HS-5 (cell line): ENCODE data around the gene PCSK5.

Source experiments
- DNase-seq: peaks from one replicate; pipeline ENCODE4 v3.0.0-alpha.2; 2012; ENCODE audit warnings: low read depth

PCSK5 gene

DNA sequence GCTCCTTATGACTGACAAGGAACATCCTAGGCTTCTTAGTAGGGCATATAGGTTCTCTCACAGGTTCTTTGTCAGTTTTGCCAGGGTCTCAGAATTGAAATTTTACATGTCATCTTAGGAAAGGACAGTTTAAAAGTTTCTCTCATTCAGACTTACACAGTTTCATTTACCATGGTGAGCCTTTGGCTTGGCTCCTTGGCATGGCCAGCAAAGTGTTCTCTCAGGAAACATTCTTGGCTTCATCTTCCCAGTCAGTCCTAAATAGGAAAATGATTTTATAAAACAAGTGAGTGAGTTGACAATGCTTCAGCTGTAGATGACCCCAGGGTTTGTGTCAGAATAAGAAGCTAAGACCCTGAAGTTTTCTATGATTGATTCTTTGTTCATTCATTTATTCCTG, 191.6 kb downstream of the PCSK5 start:
- no peak for DNase-seq

DNA sequence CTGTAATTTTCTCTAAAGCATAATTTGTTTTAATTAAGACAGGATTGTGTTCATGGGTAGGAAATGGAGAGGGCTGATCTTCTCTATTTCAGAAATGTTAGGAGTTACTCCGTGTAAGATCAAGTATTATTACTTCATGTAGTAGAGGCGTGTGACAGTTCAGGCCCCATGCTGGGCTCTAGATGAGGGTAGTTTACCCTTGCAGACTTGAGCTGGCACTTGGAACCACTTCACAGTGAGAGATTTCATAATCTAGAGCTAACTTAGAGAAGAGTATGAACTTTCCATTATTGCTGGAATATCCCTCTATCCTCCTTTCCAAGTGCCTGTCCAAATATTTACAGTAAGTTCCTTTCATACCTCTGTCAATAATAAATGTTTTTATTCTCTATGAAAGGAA, 195.1 kb downstream of the PCSK5 start:
- no peak for DNase-seq

DNA sequence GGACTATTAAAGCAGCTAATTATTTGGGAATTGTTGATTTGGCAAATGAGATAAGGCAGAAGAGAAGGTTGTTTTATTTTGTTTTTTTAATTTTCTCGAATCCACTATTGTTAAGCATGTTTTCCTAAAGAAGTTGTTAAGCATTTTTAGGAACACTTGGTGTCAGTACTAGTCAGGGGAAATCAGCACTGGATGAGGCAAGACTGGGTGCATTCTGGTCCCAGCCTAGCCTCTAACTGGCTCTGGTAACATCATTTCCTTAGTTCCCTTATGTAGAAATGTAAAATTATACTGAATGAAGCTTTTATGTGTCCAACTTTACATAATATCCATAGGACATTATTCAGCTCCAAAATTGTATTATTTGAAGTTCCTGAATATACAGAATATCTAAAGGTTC, 196.1 kb downstream of the PCSK5 start:
- no peak for DNase-seq

DNA sequence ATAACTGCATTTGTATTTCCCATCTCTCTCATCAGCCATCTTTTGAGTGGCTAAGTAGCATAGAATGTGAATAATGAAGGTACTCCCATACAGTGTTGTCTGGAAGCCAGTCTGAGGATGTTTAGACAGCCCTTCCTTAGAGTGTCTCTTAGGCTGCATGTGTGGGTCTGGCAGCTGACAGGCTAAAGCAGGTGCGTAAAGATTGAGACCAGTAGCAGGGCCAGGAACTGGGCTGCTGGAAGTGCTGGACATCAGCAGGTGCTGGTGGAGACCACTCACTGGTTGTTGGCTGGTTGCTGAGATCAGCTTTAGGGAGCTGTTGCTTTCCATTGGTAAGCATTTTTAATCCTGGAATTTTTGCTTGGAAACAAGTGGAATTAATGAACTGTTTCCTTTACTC, 197.5 kb downstream of the PCSK5 start:
- DNase-seq, result no peak

DNA sequence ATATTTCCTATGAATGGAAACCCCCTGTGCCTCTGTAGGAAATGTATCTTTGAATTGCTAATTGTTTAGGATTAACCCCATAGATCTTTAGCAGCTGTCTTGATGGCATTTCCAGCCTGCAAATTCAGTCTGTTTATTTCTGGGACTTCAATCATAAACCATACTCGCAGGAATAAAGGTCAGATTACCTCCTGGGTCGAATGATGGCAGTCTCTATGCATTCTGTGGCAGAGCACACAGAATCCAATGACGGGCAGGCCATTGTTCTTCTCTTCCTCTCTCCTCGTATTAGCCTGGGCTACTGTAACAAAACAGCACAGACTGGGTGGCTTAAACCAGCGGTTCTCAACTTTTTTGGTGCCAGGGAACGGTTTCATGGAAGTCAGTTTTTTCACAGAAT, 199.9 kb downstream of the PCSK5 start:
- no peak for DNase-seq

DNA sequence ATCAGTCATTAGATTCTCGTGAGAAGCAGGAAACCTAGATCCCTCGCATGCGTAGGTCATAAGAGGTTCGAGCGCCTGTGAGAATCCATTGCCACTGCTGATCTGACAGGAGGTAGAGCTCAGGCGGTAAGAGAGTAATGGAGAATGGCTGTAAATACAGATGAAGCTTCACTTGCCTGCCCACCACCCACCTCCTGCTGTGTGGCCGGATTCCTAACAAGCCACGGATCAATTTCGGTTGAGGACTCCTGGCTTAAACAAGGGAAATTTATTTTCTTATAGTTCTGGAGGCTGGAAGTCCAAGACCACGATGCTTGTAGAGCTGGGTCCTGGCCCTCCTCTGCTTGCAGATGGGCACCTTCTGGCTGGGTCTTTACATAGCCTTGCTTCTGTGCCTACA, 200.4 kb downstream of the PCSK5 start:
- no peak for DNase-seq

DNA sequence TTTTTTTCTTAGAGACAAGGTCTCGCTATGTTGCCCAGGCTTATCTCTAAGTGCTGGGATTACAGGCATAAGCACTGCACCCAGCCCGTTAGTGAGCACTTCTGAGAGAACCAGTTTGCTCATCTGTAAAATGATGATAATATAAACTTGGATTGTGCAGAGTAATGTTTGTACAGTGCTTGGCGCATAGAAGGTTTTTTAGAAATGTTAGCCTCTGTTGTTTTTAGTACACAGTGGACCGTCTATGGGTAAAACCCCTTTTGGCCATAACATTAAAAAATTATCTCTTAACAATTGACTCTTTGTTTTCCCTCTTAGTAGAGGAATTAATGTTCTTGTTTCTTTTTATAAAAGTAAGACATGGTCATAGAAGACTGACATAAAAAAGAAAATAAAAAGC, 202.1 kb downstream of the PCSK5 start:
- no peak for DNase-seq

DNA sequence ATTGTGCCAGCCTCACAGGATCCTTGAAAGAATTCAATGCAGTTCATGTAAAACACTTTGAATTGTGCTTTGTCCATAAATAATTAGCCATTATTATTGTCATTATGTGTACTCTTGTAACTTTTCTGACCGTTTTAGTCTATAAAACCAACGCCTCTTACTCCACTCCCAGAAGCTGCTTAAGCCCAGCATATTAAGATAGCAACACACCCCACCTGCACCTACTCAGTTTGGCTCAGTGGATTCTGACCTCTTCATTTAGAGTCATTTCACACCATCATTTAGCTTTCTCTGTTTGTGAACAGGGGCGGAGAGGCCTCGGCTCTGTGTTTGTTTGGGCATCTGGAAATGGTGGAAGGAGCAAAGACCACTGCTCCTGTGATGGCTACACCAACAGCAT, 205.1 kb downstream of the PCSK5 start:
- no peak for DNase-seq

DNA sequence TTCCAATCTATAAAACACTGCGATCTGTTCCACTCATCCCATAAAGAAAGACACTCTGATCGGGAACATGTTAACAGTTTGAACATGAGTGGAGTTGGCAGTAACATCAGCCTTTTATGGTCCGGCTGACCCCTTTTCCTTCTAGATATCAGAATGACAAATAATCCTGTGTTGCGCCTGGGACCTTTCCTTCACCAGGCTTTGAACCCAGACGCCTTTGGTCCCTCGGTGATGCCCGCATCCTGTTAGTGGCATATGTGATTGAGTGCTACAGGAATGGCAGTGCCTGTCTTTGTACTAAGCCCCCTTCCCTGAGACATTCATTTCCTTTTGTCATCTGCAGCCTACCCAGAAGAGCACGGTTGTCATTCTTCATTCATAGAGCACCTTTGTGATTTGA, 209.0 kb downstream of the PCSK5 start:
- DNase-seq, result no peak

DNA sequence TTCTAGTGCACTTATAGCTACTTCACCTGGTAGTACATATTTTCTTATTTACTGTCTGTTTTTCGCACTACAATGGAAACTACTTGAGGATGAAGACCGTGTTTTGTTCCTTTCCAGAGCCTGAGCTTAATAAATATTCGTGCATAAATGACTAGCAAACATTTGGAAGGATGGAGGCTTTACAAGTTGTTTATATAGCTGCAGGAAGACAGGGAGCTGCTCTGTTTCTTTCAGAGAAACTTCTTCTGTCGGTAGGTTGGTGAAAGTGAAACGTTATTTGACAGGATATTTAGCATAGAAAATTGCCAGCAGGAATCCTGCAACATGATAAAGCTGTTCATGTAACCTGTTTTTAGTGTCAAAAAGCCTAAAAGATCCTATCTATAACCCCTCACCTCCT, 210.6 kb downstream of the PCSK5 start:
- no peak for DNase-seq

DNA sequence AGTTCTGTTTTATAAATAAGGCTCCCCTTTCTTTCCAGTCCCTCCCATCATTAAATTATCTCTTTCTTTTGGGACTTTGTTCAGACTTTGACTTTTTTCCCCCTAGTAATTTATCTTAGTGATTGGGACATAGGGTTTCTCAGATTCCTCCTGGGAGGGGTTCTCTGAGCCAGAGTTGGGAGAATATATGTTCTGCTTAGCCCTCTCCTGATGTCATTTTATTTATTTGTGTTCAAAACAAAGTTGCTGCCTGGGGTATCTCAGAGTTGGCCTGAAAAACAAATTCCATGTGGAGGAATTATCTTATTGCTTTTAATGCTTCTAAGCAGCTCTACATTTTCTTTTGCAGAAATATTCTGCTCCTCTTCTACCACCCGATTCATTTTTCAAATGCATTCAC, 211.0 kb downstream of the PCSK5 start:
- DNase-seq, result no peak

DNA sequence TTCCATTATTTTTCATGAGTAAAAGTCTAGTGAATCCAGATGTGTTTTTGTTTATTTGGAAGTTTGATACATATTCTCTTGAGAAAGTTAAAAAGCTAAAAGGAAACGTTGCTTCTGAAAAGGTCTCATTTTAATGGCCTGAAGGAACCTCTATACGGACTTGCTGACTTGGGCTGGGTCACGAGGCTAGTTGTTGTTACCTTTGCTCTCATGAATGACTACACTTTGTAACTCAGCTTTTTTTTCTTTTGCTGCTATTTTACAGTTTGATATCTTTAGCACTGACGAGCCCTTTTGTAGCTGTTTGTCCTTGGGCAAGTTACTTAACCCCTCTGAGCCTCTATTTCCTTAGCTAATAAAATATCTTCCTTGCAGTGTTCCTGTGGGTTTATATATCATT, 211.5 kb downstream of the PCSK5 start:
- DNase-seq, result no peak

DNA sequence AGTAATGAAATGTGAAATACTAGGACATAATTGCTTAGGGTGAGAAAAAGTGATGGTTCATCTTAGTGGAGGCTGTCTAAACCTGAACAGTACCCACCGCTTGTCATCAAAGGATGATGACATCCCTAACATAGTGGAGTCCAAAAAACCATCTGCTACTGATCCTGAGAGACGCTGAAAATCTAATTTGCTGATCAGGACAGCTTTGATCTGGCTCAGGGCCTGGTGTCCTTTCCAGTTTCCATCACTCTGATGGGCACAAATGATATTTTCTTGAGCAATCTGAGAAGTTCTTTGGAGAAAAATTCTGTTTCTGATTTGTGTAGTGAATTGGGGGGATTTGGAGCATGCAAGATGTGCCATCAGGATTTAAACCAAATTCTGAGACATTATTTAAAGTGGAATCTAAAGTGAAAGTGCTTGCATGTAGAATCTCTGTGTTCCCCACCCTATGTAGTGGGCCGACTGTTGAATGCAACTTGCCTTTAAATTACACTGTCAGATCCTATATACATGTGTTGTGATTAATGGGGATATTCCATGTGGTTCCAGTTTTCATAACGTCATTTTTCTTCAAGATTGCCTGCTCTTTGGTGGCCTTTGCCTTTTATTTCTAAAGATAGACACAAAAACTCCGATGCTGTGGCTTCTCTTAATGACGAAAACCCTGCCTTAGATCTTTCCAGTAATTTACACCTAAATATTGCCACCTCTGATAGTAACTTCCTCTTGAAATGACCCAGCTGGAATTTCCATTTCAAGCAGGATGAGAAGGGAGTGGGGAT, 213.2 kb downstream of the PCSK5 start:
- DNase-seq, result no peak

DNA sequence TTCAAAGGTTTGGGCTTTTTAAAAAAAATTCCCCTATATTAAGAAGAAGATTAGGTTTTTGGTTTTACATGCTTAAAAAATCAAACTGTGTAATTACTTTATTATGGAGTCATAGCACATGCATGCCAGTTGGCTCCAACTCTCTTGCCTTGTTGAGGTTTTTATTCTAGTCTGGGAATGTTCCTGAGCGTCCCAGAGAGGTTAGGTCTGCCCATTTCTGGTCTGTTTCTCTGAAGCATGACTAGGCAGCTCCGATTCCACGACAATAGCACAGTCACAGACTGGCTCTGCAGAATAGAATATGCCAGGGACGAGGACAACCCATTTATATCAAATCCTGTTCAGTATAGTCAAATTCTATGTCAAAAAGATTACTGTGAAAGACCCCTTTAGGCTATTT, 217.0 kb downstream of the PCSK5 start:
- no peak for DNase-seq

DNA sequence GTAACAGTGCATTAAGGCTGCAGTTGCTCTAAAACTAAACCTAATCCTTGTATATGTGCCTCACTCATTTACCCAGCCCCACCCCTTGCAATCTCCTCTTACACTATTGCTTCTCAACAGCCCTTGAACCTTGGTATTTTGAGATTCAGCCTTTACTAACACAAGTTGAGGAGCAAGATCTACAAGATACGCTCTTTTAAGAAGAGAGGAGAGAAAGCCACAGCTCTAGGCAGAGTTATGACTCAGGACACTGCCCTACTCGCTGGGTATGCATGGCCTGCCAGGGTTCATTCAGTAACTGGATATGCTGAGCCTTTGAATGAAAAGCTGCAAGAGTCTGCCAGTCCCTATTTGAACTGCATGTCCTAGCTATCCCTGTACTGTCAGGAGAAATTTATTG, 219.5 kb downstream of the PCSK5 start:
- DNase-seq, result no peak

DNA sequence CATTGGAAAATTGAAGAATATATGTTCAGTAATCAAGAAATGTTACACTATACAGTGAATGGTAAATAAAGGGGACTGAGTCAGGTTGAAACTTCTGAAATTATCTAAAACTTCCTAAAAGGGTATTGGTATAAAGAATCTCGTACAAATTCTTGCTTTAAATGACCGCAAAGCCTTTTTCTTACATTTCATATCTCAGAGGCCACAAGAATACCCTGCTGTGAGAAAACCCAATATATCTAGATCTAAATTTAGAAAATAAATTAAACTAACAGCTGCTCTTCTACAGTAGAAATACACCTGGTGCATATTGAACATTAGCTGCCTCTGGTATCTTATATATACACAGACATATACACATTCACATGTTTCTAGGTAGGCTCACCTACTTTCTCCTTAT, 221.7 kb downstream of the PCSK5 start:
- no peak for DNase-seq

DNA sequence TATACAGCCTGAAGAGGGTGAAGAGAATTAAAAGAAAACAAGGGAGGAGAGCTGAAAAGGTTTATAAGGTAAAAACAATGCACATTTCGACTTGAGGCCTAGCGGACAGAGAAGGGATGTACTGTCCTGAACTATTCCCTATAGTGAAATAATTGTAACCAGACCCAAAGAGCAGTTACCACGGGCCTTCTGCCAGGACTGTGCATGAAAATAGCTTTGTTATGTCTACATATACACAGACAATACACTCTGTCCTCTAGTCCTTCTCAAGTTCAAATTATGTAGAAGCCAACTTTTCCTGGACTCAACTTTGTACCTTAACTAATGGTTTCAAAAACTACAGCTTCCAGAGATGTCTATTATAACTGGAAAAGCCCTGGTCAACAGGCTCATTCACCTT, 223.7 kb downstream of the PCSK5 start:
- no peak for DNase-seq

DNA sequence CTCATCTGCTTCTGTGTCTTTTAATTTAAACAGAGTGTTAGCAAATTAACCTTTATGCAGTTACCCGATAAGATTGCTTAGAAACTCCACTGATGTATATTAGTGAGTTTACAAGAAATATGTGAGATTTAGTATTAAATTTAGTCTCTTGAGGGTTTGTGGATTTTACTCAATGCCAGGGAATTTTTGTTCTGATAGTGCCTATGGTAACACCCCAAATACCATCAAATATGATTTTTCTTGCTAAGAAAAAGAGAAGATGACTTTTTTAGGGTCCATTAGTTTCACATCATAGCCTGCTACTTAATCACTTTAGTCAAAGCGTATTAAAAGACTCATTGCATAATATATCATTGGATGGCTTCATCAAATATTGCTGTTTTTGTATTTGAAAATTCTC, 224.9 kb downstream of the PCSK5 start:
- DNase-seq, result no peak

DNA sequence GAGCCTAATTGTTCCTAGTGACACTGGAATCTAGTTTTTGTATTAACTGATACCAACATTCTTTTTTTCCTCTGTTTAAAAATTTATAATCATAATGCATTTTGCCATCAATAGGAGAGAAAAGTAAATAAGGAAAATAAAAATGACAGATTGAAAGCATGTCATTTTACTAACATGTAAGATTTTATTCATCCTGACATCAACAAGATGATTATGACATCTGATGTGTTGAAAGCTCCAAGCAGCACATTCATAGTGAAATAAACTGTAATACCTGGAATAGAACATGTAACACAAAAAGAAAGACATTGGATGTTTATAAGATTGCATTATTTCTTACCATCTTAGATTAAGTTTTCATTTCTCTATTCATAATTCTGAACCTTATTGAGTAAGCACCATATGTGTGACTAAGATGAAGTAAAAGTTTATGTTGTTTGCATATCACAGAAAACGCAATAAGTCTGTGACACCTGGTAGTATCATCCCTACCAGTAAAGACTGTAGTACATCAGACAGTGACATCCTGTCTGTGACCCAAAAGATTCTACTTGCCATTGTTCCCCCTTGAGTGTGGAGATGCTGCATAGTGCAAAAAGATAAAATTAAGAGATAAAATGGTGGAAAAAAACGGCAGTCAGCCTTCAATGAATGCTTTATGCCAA, 225.6 kb downstream of the PCSK5 start:
- no peak for DNase-seq

DNA sequence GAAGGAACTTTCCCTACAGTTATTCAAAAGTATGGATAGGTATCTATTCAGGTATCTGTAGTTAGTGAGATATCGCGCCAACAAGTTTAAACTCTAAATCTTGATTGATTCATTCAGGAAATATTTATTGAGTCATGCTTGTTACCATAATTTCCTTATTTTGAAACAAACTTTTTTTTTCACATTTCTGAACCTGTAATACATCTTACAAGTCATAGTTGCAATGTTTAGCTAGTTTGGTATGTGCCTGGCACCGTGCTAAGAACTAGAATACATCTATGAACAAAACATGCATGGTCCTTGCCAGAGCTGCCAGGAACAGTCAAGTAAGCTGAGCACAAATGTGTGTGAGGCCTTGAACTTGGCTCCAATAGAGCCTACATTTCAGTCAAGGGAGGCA, 226.4 kb downstream of the PCSK5 start:
- peak; percentile 8 for DNase-seq

DNA sequence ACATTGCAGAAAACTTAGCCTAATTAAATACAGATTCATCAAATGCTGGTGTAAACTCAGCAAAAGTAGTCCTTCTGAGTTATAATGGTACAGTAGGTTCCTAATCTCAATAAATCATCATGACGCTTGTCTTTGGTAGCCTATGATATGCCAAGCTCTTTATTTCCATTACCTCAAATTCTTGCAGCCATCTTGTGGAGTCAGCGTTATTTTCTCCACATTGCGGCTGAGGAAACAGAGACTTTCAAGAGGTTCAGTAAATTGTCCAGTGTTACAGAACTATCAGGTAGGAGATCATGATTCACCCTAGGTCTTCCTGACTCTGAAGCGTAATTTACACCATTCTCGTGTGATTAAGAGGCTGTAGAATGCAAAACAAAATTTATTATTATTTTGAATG, 237.2 kb downstream of the PCSK5 start:
- no peak for DNase-seq

DNA sequence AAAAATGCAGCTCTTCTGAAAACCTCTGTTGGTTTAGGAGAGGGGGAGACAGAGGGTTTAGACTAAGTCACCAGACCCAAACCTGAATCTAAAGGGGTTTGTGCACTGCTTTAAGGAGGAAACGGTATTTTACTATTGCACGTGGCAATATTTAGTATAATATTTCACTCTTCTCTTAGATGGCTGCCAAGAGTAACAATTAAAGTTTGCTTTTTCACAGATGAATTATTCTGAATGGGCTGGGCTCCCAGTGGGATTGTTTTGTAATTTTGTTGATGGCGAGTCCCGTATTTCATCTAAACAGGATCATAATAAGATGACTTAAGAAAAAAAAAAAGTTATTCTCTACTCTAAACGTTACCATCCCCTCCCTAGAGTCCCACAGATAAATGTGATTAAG, 245.4 kb downstream of the PCSK5 start:
- DNase-seq, result no peak

DNA sequence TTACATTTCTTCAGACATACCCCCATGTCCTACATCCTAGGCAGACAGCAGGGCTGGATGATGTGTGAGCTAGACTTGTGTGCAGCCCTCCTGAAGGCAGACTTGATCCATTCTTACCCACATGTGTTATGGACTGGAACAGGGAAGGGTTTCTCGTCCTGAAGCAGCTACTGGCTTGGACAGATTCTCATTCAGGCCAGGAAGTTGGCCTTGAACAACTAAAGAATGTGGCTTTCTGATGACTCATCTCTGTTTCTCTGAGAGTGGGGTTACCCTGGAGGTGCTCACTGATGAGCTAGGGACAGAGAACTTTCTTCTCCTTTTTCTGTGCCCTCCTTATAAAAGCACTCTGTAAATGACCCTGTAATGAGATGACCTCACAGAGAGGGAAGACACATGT, 246.5 kb downstream of the PCSK5 start:
- peak; percentile 24 for DNase-seq

DNA sequence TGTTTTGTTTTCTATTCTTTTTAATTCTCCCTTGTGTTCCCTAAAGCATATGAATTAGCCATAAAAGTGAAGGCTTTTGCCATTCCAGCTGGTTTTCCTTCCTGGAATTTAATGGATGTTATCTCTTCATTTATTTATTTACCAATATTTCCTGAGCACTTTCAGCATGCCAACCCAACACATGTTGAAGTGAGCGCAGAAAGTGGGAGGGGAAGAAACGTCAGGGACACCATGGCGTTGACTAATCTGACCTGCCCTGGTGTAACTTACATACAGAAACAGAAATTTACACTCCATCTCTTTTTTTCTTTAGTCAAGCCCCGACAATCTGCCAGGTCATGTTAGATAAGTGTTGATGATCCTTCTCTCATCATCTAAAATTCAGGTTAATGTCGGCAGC, 247.5 kb downstream of the PCSK5 start:
- DNase-seq, result no peak
